PC-3 (cell line): ENCODE results near the gene VRTN.

Source experiments
- CTCF ChIP-seq: fragments of 300-600 bp; sonication (generic); conservative IDR thresholded peaks from 2 replicates; pipeline ENCODE4 v1.5.1; 2017; ENCODE audit warnings: antibody characterized with exemption, low read depth, mild to moderate bottlenecking, low read length
- EZH2 ChIP-seq: fragments of 300-600 bp; sonication (generic); IDR thresholded peaks from one replicate; pipeline ENCODE4 v1.6.1; 2017; ENCODE audit warnings: antibody characterized with exemption, mild to moderate bottlenecking, low read length; ENCODE audit not compliant: unreplicated experiment

GRCh38 chr14:74403619-74404417 lies 55.5 kb downstream of the VRTN start:
- no peak for TF ChIP-seq CTCF
- TF ChIP-seq EZH2: no peak
